Liver (tissue), 9 donors: Measurements from ENCODE around the gene PDE4B. TPM values are rescaled to one million over a fixed set of nuclear protein-coding genes. Genes with fewer than 3 reads are reported as not detected.
"Not testable (repeated sequence)": the region's sequence is repeated elsewhere in the genome, so short reads cannot be mapped to it uniquely, and the experiment has no call there.

ENCODE experiments used
- DNase-seq: peaks from one replicate; pipeline ENCODE4 v3.0.0-alpha.2; 2017; ENCODE audit warnings: low spot score
- H3K27ac ChIP-seq, 2 donors: one replicate each; pipeline ENCODE4 v1.7.0; 2013; ENCODE audit warnings: inconsistent platforms in 2 of 2, low read length in 2 of 2, control low read depth in 1 of 2, low read depth in 1 of 2, mild to moderate bottlenecking in 1 of 2
- H3K27me3 ChIP-seq, 4 donors: one replicate each; pipeline versions ENCODE4 v1.6.1 to v1.7.0; 2013; ENCODE audit warnings: low read length in 3 of 4, inconsistent platforms in 1 of 4, mild to moderate bottlenecking in 1 of 4, moderate library complexity in 1 of 4; ENCODE audit not compliant: control insufficient read depth in 4 of 4, insufficient read depth in 4 of 4
- H3K36me3 ChIP-seq, 4 donors: one replicate each; pipeline versions ENCODE4 v1.6.1 to v1.7.0; 2013; ENCODE audit warnings: low read length in 3 of 4, mild to moderate bottlenecking in 3 of 4, low read depth in 1 of 4, moderate library complexity in 1 of 4; ENCODE audit not compliant: control insufficient read depth in 4 of 4, insufficient read depth in 3 of 4
- H3K4me1 ChIP-seq, 4 donors: one replicate each; pipeline versions ENCODE4 v1.6.1 to v1.7.0; 2013; ENCODE audit warnings: low read length in 3 of 4, mild to moderate bottlenecking in 3 of 4, moderate library complexity in 1 of 4; ENCODE audit not compliant: control insufficient read depth in 4 of 4, insufficient read depth in 4 of 4
- H3K4me3 ChIP-seq, 3 donors: one replicate each; pipeline versions ENCODE4 v1.6.1 to v1.7.0; 2013; ENCODE audit warnings: low read length in 3 of 3, control low read depth in 1 of 3, low read depth in 1 of 3, mild to moderate bottlenecking in 1 of 3
- H3K9ac ChIP-seq, 2 donors: one replicate each; pipeline ENCODE4 v1.7.0; 2013; ENCODE audit warnings: low read length in 2 of 2, mild to moderate bottlenecking in 2 of 2, moderate library complexity in 2 of 2, control low read depth in 1 of 2, low read depth in 1 of 2
- H3K9me3 ChIP-seq, 4 donors: one replicate each; pipeline versions ENCODE4 v1.6.1 to v1.7.0; 2013; ENCODE audit warnings: low read length in 3 of 4; ENCODE audit not compliant: control insufficient read depth in 4 of 4
- ATF3 ChIP-seq: IDR thresholded peaks from 2 replicates; pipeline ENCODE4 v1.6.1; 2016; ENCODE audit warnings: antibody characterized with exemption
- CTCF ChIP-seq: fragments of 150-350 bp; IDR thresholded peaks from 2 replicates; pipeline ENCODE4 v1.5.1; 2017; ENCODE audit warnings: improper control_type of control experiment, low read depth, low read length; ENCODE audit not compliant: missing input control
- EGR1 ChIP-seq, 2 donors: IDR thresholded peaks; 2 replicates each; pipeline ENCODE4 v1.6.1; 2016 to 2018; ENCODE audit warnings: antibody characterized with exemption in 2 of 2, low read depth in 2 of 2
- FOXA1 ChIP-seq: IDR thresholded peaks from 2 replicates; pipeline ENCODE4 v1.6.1; 2016; ENCODE audit warnings: antibody characterized with exemption
- FOXA2 ChIP-seq: IDR thresholded peaks from 2 replicates; pipeline ENCODE4 v1.6.1; 2016; ENCODE audit warnings: antibody characterized with exemption
- GABPA ChIP-seq, 2 donors: IDR thresholded peaks in 1 of 2; conservative IDR thresholded peaks in 1 of 2; 2 replicates each; pipeline ENCODE4 v1.6.1; 2016; ENCODE audit warnings: antibody characterized with exemption in 2 of 2, mild to moderate bottlenecking in 1 of 2, moderate library complexity in 1 of 2
- HNF4A ChIP-seq, 2 donors: conservative IDR thresholded peaks; 2 replicates each; pipeline ENCODE4 v1.6.1; 2016; ENCODE audit warnings: antibody characterized with exemption in 2 of 2, mild to moderate bottlenecking in 2 of 2
- HNF4G ChIP-seq: IDR thresholded peaks from 2 replicates; pipeline ENCODE4 v1.6.1; 2016; ENCODE audit warnings: antibody characterized with exemption
- NR2F2 ChIP-seq: IDR thresholded peaks from 2 replicates; pipeline ENCODE4 v1.6.1; 2016; ENCODE audit warnings: antibody characterized with exemption
- REST ChIP-seq: IDR thresholded peaks from 2 replicates; pipeline ENCODE4 v1.6.1; 2016; ENCODE audit warnings: antibody characterized with exemption, mild to moderate bottlenecking
- SP1 ChIP-seq: IDR thresholded peaks from 2 replicates; pipeline ENCODE4 v1.6.1; 2018; ENCODE audit warnings: antibody characterized with exemption, mild to moderate bottlenecking
- TAF1 ChIP-seq: conservative IDR thresholded peaks from 2 replicates; pipeline ENCODE4 v1.6.1; 2016; ENCODE audit warnings: antibody characterized with exemption, mild to moderate bottlenecking
- ZBTB33 ChIP-seq: IDR thresholded peaks from 2 replicates; pipeline ENCODE4 v1.6.1; 2016; ENCODE audit warnings: antibody characterized with exemption
- WGBS: extraction: QIAGEN DNeasy Blood & Tissue Kit; methylation state at CpG from one replicate; pipeline ENCODE4 v1.1.7; 2013; 5-methylcytosine and 5-hydroxymethylcytosine counted together
- polyA plus RNA-seq, 2 donors: library from polyadenylated mRNA; stranded (reverse) in 1 of 2; unstranded in 1 of 2; fragments of 200-250 nt in 1 of 2; fragments of >200 nt in 1 of 2; fragmentation: Nextera tagmentation in 1 of 2; extraction: Ambion mirVana in 1 of 2; gene quantifications; one replicate each; pipeline versions ENCODE4 v1.2.1 to v1.2.3, GENCODE V29; 2013 to 2015
- total RNA-seq, 2 donors: library from RNA; depleted of rRNA; stranded (reverse); fragments of >200 nt; gene quantifications; one replicate each; pipeline ENCODE4 v1.2.3, GENCODE V29; 2014
- donor health status: healthy.
- donor health status: healthy.
- donor health status: healthy.
- donor health status: healthy.
- donor health status: healthy.

PDE4B gene
- total and polyA plus RNA-seq, 4 donors, result 1.9 to 3.9 (median 2.7) TPM

- Histone ChIP-seq H3K9me3 (no peaks in the 10 kb centered on the region), H3K4me3 (no peak overlapping the region), H3K9ac (no peak overlapping the region), H3K27ac (no peak overlapping the region), H3K4me1 (no peaks in the 10 kb centered on the region), H3K36me3 (no peaks in the 10 kb centered on the region), H3K27me3 (no peaks in the 10 kb centered on the region)
- no peak for TF ChIP-seq REST
- no peak for TF ChIP-seq ATF3
- no peak for TF ChIP-seq HNF4A (conservative IDR thresholded peaks at IDR 0.05)
- no peak for TF ChIP-seq FOXA1
- no peak for DNase-seq
- WGBS, result 90% methylated on average over 7 of the region's 7 CpGs
These were observed 326.5 kb downstream of the PDE4B start for GRCh38 chr1:66119148-66119547.

GRCh38 chr1:66124670-66125069 is 332.0 kb downstream of the PDE4B start:
- H3K4me3 ChIP-seq, result no peak overlapping the region
- WGBS, result 80% methylated on average over 5 of the region's 5 CpGs
- H3K9ac ChIP-seq, result no peak overlapping the region
- H3K27ac ChIP-seq, result no peak overlapping the region
- no peaks in the 10 kb centered on the region for H3K27me3 ChIP-seq
- TF ChIP-seq FOXA2 (no peak), HNF4G (no peak), CTCF (no peak), TAF1 (no peak)
- no peaks in the 10 kb centered on the region for H3K9me3 ChIP-seq
- no peaks in the 10 kb centered on the region for H3K36me3 ChIP-seq
- DNase-seq, result no peak
- no peaks in the 10 kb centered on the region for H3K4me1 ChIP-seq

GRCh38 chr1:66128641-66129040 is 335.9 kb downstream of the PDE4B start:
- DNase-seq, result not testable (repeated sequence)
- WGBS, result 91% methylated on average over 4 of the region's 4 CpGs

GRCh38 chr1:66132324-66132723 is 339.6 kb downstream of the PDE4B start:
- 74% methylated on average over 5 of the region's 5 CpGs for WGBS
- no peak for TF ChIP-seq SP1
- no peak for TF ChIP-seq CTCF
- no peak for TF ChIP-seq EGR1 (IDR thresholded peaks at IDR 0.05; ENCODE audit: low read depth in 2 of 2)
- no peak for TF ChIP-seq GABPA (IDR thresholded peaks at IDR 0.05 in 1 of 2, conservative IDR thresholded peaks at IDR 0.05 in 1 of 2)
- no peak for TF ChIP-seq NR2F2
- TF ChIP-seq ZBTB33, result no peak
- Histone ChIP-seq H3K4me3 (no peak overlapping the region), H3K36me3 (no peaks in the 10 kb centered on the region), H3K27me3 (no peaks in the 10 kb centered on the region), H3K27ac (no peak overlapping the region), H3K9me3 (peaks cover 0 to 3% (median 0%) of the 10 kb centered on the region in 4 donors), H3K9ac (no peak overlapping the region), H3K4me1 (no peaks in the 10 kb centered on the region)
- DNase-seq, result no peak

More at GRCh38 chr1:66128641-66129040, 335.9 kb downstream of the PDE4B start:
- not testable (repeated sequence) for H3K27me3 ChIP-seq, H3K9me3 ChIP-seq, H3K27ac ChIP-seq, H3K4me1 ChIP-seq, H3K36me3 ChIP-seq, H3K9ac ChIP-seq, H3K4me3 ChIP-seq
